ENCODE data around the gene CPNE1.
A peak's percentile ranks its signal among the peaks of the same experiment; 100 is the strongest.

Gene CPNE1

DNA sequence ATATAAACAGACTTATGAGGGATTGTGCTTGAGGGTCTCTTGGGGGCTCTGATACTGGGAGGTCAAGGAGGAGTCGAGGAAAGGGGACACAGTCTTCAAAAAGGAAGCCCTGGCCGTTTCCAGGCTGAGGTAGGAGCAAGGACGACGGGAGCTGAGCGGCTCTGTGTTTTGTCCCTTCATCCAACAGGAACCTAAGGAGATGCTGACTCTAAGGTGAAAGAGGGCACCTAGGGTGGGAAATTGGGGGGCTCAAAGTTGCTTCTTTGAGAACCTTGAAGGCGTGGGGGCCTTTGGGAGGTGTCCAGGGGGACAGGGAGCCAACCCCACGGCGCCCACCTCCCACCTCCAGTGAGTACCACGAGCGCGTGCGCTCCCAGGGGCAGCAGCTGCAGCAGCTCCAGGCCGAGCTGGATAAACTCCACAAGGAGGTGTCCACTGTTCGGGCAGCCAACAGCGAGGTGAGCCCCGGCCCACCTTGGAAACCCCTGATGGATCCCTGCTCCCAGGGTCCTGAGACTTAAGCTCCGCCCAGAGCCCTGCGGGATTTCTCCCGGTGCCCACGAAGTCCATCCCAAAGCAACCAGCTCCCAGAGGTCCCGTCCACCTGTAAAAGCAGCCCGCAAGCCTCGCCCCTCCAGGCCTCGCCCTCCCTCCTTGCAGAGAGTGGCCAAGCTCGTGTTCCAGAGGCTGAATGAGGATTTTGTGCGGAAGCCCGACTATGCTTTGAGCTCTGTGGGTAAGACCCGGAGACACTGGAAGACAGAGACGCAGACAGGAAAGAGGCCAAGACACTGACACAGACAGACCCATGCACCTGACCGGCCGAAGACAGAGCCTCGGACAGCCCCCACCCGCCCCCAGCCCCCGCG, 46.2 kb downstream of the CPNE1 start:
- in situ Hi-C loops (cut with HindIII; ENCODE audit: low sequenced_read_pairs), result no loop called here
- peak overlapping the region; percentile 43 for H3K4me3 ChIP-seq (ENCODE audit: low read depth, low read length)
- TF ChIP-seq CTCF (IDR thresholded peaks at IDR 0.05; ENCODE audit: low read depth, low read length, missing control alignments), result no peak
- no peak for DNase-seq (ENCODE audit: low read depth)

- peak overlapping the region; percentile 43 for H3K4me3 ChIP-seq (ENCODE audit: low read depth, low read length)
- in situ Hi-C loops (cut with HindIII; ENCODE audit: low sequenced_read_pairs), result no loop called here
These were observed 47.1 kb downstream of the CPNE1 start for GRCh38 chr20:35617397-35618262.

DNA sequence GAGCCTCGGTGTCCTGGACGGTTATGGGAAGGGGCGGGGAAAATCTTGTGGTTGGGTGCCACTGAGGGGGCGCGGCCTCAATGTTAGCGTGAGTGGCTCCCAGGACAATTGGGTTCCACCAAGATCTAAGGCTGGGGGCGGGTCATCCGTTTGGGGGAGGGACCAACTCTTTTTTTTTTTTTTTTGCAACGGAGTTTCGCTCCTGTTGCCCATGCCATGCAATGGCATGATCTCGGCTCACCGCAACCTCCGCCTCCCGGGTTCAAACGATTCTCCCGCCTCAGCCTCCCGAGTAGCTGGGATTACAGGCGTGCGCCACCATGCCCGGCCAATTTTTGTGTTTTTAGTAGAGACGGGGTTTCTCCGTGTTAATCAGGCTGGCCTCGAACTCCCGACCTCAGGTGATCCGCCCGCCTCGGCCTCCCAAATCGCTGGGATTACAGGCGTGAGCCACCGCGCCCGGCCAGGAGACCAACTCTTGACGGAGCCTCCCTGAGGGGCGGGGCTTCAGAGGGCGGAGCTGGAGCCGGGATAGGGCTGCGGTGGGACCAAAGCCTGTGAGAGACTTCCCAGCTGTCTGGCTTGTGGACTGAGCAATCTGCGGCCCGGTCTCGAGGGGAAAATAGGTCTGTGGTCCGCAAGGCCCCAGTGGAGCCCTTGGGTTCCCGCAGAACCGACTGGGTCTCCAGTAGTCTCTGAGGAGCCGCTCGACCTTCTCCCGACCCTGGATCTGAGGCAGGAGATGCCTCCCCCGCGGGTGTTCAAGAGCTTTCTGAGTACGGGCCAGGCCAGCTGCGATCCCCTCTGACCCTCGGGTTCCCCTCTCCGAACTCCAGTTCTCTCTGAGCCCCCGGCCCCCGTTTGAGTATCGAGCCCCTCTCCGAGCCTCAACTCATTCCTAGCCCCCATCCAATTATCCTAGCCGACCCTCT, 48.0 kb downstream of the CPNE1 start:
- H3K4me3 ChIP-seq (ENCODE audit: low read depth, low read length), result peak overlapping the region; percentile 43
- DNase-seq (ENCODE audit: low read depth), result peak; percentile 60
- no peak for TF ChIP-seq CTCF (IDR thresholded peaks at IDR 0.05; ENCODE audit: low read depth, low read length, missing control alignments)
- in situ Hi-C loops (cut with HindIII; ENCODE audit: low sequenced_read_pairs), result no loop called here

More at GRCh38 chr20:35617397-35618262, 47.1 kb downstream of the CPNE1 start:
- TF ChIP-seq CTCF (IDR thresholded peaks at IDR 0.05; ENCODE audit: low read depth, low read length, missing control alignments), result peak; percentile 53
- DNase-seq (ENCODE audit: low read depth), result no peak

DNA sequence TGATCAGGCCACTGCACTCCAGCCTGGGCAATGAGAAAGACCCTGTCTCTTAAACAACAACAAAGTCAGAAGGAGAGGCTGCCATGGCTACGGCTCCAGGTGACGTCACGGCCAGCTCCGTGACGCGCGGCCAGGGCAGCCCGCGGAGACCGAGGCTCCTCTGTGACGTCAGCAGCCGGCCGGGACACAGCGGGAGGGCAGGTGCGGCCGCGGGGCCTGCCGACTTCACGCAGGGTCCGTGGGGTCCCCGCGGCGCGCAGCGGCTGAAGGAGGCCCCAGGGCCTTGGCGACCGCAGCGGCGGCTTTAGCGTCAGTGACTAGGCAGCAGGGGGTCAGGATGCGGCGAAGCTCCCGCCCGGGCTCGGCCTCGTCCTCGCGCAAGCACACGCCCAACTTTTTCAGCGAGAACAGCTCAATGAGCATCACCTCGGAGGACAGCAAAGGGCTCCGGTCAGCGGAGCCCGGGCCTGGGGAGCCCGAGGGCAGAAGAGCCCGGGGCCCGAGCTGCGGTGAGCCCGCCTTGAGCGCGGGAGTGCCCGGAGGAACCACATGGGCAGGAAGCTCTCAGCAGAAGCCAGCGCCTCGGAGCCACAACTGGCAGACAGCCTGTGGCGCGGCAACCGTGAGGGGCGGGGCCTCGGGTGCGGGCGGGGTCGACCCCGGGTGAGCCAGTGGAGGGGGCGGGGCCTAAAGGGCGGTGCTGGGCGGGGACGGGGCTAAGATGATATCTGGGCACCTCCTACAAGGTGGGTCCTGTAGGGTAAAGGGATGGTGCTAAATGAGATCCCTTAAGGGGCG, 48.8 kb downstream of the CPNE1 start, which contains the start of gene SPAG4:
SPAG4 (plus strand) TSS at position 163 of the 798 bp plus-strand sequence; CDS start at position 338, 175 bp downstream.
- peak; percentile 98 for DNase-seq (ENCODE audit: low read depth)
- no peak for TF ChIP-seq CTCF (IDR thresholded peaks at IDR 0.05; ENCODE audit: low read depth, low read length, missing control alignments)
- H3K4me3 ChIP-seq (ENCODE audit: low read depth, low read length), result peak within 1 kb of the TSS; percentile 43
- in situ Hi-C loops (cut with HindIII; ENCODE audit: low sequenced_read_pairs), result no loop called here

DNA sequence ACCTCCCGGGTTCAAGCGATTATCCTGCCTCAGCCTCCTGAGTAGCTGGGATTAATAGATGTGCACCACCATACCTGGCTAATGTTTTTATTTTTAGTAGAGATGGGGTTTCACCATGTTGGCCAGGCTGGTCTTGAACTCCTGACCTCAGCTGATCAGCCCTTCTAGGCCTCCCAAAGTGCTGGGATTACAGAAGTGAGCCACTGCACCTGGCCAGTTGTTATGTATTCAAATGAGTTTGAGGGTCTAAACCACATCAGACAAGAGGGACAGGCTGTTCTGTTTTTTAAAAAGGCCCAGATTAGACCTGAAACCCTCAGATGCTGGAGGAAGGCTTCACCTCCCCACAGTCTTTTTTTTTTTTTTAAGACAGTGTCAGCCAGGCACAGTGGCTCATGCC, 53.2 kb downstream of the CPNE1 start:
- no peak for TF ChIP-seq CTCF (IDR thresholded peaks at IDR 0.05; ENCODE audit: low read depth, low read length, missing control alignments)
- in situ Hi-C loops (cut with HindIII; ENCODE audit: low sequenced_read_pairs), result no loop called here
- DNase-seq (ENCODE audit: low read depth), result no peak

More for the DNA sequence above, 53.2 kb downstream of the CPNE1 start:
- no peak overlapping the region for H3K4me3 ChIP-seq (ENCODE audit: low read depth, low read length)
